GM08714 (cell line): ENCODE results near the gene CLUH.

Experiments
- H3K4me3 ChIP-seq: fragments of 200-500 bp; sonication (Bioruptor generic); 2 replicates; pipeline ENCODE4 v1.5.1; 2014; ENCODE audit warnings: mild to moderate bottlenecking, low read length, inconsistent platforms
- ZNF274 ChIP-seq: IDR thresholded peaks from 2 replicates; pipeline ENCODE4 v1.6.1; 2012; ENCODE audit warnings: mild to moderate bottlenecking, low read depth, low read length

CLUH gene

DNA sequence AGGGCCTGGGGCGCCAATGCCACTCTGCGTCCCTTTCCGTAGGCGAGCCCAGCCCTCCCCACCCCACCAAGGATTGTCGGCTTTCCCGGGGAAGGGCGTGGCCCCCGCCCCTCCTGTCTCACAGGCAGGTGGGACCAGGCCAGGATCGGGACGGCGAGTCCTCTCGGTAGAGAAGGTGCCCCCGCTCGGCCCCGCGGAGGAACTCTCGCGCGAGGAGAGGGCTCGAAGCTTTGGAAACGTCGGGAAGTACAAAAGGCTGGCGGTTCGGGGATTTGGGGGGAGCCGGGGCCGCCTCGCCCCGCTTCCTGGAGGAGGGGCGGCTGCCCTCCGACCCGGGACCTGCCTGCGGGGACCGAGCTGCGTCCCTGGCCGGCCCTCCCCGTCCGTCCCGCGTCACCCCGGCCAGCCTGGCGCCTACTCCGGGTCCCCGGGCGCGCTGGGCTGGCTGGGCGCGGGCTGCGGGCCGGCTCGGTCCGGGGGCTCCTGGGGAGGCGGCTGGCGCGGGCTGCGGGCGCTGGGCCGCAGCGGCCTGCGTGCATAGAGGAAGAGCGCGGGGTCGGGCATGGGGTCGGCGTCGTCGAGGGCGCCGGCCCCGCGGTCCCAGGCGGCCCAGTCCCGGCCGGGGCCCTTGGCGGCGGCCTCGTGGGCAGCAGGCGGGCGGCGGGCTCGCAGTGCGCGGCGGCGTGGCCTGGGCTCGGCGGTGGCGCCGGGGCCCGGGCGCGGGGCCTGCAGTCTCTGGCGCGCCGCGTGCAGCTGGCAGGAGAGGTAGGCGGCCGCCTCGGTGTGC is 12.6 kb upstream of the CLUH start:
- no peak for TF ChIP-seq ZNF274
- no peak overlapping the region for H3K4me3 ChIP-seq

DNA sequence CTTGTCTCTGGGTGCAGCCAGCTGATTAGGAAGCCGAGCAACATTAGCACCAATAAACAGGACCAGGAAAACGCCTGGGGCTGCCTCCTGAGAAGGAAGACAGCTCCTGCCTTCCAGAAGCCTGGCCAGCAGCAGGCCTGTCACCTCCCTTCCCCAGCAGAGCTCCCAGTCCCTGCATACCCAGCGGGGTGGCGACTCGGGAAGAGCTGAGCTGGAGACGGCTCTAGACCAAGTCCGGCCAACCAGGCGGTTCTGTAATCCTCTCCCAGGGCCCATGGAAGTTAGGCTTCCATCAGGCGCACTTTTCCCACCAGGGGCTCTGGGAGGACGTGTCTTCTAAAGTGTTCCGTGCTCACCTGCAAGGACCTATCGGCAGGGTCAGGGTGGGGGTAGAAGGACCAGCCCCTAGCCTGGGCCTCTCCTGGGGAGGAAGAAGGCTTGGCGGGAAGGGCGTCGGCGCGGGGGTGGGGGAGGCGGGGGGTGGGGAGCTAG is 12.0 kb upstream of the CLUH start:
- no peak overlapping the region for H3K4me3 ChIP-seq
- no peak for TF ChIP-seq ZNF274

DNA sequence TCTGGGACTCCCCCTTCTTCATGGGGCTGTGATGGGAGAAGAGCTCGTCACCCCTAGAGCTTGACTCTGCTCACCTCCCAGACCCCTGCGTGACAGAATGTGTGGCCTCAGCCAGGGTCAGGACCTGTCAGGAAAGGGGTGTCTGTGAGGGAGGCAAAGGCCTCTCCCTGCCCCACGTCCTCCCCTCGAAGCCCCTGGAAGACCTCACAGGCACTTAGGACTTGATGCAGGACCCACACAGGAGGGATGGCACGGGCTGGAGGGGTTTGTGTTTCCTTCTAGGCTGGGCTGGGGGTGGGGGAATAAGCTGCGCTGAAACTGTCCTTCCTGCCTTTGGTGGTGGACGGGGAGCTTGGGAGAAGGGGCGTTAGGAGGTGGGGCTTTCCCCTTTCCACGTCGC is 11.0 kb upstream of the CLUH start:
- no peak overlapping the region for H3K4me3 ChIP-seq
- TF ChIP-seq ZNF274 = no peak

DNA sequence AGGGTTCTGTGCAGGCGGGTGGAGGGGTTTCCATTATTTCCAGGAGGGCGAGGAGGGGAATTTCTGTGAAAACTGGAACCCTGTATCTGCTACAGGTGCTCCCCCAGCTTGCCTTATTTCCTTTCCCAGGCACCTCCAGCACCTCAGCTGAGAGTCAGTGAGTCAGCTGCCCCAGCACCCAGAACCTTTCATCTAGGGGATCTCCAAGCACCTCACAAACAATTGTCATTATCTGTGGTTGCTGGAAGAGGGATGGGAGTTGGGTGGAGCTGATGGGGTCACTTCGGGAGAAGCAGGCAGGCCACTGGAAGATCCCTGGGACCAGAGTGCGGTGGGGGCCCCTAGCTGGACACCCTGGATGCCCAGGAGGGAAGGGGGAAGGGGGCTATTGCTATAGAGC is 10.0 kb upstream of the CLUH start:
- TF ChIP-seq ZNF274 = no peak
- no peak overlapping the region for H3K4me3 ChIP-seq

DNA sequence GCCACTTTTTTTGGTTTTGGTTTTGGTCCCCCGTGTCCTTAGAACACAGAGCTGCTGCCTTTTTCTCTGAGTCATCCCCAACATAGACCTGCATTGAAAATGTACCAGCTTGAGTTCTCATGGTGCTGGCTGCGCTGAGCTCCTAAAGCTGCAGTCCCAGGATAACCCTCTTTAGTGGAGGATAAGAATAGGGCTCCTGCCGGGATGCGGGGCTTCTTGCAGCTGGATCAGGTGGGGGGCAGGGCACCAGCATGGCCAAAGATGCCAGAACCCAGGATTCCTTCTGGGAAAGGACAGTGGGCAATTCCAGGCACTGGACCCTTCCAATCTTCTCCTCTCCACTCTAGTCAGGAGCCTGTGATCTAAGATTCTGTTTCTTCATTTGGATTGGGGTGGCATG is 8.3 kb upstream of the CLUH start:
- TF ChIP-seq ZNF274 = no peak
- no peak overlapping the region for H3K4me3 ChIP-seq

DNA sequence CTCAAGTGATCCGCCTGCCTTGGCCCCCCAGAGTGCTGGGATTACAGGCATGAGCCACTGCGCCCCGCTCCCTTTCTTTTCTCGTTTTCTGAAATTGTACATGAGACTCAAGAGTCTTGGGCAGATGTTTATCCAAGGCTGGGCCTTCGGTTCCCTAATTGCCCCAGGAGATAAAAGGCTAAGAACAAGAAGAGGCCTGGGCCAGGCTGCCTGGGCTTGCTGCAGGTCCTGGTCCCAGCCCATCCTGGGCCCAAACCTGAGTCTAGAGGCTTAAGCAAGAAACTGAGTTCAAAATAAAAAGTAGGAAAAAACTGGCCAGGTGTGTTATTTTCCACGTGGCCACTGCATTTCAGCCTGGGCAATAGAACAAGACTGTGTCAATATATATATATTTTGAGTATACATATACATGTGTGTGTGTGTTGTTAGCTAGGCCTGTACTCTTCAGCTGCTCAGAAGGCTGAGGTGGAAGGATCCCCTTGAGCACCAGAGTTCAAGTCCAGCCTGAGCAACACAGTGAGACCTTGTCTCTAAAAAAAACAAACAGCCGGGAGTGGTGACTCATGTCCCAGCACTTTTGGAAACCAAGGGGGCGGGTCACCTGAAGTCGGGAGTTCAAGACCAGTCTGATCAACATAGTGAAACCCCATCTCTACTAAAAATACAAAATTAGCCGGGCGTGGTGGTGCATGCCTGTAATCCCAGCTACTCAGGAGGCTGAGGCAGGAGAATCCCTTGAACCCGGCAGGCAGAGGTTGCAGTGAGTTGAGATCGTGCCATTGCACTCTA is 6.8 kb upstream of the CLUH start:
- no peak overlapping the region for H3K4me3 ChIP-seq
- no peak for TF ChIP-seq ZNF274

DNA sequence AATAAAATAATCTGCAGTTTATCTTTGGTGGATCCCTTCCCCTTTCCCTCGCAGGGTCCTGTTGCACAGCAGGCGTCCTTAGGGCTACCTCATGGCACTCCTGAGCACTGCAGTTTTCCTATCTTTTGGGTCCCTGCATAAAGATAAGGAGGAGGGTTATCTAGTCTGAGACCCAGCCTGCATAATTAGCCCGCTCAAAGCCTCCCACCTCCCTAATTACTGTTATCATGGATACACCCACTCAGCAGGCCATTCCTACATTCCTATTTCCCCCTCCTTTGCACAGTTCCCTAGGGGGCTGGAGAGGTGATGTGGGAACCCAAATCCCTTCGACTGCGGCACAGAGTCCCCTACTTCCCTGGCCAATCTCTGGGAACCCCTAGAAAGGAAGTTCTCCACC is 5.1 kb upstream of the CLUH start:
- TF ChIP-seq ZNF274 = no peak
- no peak overlapping the region for H3K4me3 ChIP-seq

DNA sequence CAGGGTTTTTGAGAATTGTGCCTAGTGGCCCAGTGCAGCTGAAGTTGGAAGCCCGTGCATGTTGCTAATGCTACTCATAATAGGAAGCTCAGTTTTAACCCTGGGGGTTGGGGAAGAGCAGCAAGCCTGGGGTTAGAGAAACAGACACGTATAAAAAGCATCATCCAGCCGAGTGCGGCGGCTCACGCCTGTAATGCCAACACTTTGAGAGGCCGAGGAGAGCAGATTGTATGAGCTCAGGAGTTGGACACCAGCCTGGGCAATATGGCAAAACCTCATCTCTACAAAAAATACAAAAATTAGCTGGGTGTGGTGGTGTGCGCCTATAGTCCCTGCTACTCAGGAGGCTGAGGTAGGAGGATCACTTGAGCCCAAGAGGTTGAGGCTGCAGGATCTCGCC is 2.3 kb upstream of the CLUH start:
- TF ChIP-seq ZNF274 = no peak
- H3K4me3 ChIP-seq = no peak overlapping the region

DNA sequence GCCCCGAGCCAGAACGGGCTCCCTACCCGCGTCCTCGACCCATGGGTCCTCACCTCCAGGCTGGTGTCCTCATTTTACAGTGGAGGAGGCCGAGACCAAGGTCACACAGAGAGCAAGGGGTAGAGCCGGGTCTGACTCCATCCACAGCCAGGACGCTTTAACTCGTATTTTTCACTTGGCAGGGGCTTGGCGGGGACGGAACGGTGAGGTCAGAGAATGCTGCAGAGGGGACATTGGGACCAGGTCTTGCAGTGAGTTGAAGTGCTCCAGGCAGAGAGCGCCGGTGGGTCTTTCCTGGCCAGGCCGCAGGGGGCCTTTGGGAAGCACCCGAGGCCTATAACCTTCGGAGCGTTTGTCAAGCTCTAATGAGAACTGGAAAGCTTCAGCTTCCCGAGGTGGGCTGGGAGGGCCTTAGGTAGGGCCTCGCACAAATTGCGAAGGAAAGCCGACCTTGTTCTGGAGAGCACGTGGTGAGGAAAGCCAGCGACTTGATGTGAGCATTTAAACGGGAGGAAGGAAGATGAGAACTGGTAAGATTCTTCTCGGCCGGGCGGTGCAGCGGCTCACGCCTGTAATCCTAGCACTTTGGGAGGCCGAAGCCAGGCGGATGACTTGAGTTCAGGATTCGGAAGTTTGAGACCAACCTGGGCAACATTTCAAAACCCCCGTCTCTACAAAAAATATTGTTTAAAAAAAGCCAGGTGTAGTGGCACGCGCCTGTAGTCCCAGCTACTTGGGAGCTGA is 908 bp upstream of the CLUH start:
- H3K4me3 ChIP-seq = peak overlapping the region; percentile 57; the same call in 1 of the 2 replicates
- no peak for TF ChIP-seq ZNF274

DNA sequence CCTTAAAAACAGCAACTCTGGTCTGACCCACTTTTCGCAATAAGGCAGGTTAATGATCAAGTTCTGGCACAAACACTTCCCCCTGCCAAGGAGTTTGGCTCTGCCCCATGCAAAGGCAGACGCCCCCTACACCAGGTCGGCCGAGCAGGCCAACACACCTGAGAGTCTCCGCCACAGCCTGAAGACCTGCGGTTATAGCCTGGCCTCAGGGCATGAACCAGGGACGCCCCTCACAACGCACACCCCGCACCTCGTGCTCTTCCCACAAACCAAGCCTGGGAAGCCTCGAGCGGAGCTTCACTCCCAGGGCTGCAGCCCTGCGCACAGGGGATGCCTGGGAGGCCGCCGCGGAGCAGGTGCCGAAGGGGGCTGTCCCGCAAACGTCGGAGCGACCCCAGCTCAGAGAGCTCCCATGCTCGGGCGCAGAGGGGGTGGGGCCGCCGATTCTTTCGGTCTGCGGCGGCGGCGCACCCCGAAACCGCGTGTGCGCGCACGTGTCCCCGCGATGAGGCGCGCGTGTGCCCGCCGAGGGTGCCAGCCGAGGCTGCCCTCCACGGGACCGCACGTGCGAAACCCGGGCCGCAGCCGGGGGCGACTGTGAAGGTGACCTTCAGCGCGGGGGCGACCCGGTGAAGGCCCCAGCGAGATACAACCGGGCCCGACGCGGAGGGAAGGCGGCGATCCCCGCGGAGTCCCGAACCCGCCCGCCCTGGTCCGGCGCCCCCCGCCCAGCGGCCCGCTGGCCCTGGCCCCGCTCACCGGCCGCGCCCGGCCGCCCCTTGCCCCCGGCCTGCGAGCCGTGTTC is 559 bp downstream of the CLUH start:
- H3K4me3 ChIP-seq = peak overlapping the region; percentile 74
- no peak for TF ChIP-seq ZNF274

DNA sequence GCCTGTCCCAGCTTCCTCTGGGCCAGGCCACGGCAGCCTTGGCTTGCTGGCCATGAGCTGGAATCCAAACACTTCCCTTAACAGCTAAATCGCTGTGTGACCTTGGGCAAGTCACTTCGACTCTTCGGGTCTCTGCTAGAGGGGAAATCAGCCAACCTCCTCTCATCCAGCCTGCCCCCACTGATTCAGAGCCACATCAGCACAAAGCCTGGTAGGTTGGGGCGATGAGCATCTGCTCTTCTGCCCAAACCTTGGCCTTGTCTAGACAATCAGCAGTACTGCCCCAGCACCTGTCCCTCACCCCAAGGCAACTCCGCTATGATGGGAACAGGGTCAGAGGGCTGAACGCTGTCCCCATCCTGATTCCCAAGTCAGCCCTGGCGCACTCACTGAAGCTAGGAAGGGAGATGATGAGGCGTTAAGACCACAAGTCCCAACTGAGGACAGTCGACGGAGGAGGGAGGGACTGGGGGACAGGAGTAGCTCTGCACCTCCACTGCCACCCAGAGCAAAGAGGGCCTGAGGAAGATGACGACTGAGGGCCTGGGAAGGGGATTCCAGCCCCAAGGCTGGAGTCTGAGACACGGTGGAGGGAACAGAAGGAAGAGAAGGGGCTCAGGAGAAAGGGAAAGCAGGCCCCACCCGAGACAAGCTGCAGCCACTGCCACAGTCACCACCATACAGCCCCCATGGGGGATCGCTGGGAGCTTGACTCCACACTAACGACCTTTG is 1.3 kb downstream of the CLUH start:
- no peak for TF ChIP-seq ZNF274
- peak overlapping the region; percentile 74 for H3K4me3 ChIP-seq

DNA sequence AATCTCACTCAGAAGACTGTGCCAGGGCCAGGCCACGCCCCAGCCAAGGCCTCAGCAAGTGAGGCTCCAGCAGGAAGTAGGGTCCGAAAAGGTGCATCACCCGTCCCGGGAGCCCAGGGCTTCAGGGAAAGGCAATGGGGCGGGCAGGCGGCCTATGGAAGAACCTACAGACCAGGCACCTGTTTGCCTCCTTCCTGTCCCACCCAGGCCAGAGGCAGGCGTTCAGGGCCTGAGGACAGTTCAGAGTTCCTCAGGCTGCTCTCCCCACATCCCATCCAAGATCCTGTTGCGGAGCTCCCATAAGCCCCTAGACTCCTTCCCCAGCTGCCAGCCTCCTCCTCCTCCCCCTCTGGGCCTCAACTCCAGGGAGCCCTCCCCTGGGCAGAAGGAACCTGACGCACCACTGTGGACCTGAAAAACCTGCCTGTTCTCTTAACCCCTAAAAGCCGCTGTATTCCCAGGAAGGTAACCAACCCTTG is 2.3 kb downstream of the CLUH start:
- H3K4me3 ChIP-seq = peak overlapping the region; percentile 74; the same call in 1 of the 2 replicates

More for the DNA sequence above, 2.3 kb downstream of the CLUH start:
- no peak for TF ChIP-seq ZNF274
